Measurements from ENCODE around the gene CDC45.

The CDC45 gene

GRCh38 chr22:19567157-19568009, 87.7 kb downstream of the CDC45 start:
- no peak for DNase-seq

GRCh38 chr22:19568337-19569275, 88.9 kb downstream of the CDC45 start:
- peak; percentile 48 for DNase-seq

DNA sequence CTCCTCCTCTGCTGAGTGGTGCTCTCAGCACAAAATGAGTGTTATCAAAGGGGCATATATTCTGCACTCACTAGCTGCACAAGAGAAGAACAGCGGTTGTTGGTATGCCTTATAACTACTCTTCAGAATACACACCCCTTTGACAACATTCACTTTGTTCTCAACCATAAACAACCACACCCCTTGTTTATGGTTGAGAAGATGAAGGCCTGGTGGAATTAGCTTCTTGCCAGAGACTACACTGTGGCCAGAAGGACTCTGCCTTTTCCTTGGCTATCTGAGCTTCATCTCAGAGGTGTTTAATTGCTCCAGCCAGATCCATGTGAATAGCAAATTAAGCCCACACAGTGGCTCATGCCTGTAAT, 89.5 kb downstream of the CDC45 start:
- DNase-seq: no peak

DNA sequence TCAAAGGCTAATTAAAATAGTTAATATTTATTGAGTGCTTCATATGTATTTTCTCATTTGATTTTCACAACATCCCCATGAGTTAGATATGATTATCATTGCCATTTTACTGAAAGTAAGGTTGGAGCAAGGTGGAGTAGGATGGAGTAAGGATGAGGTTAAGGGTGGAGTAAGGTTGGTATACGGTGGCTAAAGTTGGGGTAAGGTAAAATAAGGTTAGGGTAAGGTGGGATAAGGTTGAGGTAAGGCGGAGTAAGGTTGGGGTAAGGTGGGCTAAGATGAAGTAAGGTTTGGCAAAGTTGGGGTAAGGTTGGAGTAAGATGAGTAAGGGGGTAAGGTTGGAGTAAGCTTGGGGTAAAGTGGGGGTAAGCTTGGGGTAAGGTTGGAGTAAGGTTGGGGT, 90.3 kb downstream of the CDC45 start:
- DNase-seq: no peak
